Measurements from ENCODE around the gene PAXIP1.

GRCh38 chr7:154946166-154946565 lies 56.8 kb downstream of the PAXIP1 start:
- TF ChIP-seq POLR2AphosphoS5 (IDR thresholded peaks at IDR 0.05; ENCODE audit: low read depth, low read length) (no peak), TAF1 (IDR thresholded peaks at IDR 0.05; ENCODE audit: borderline replicate concordance, low read depth, low read length) (no peak), POLR2A (IDR thresholded peaks at IDR 0.05; ENCODE audit: low read depth, low read length) (no peak)
